ENCODE data around the gene SV2B.

- TF ChIP-seq CTCF (IDR thresholded peaks at IDR 0.05) (no peak), POLR2A (IDR thresholded peaks at IDR 0.05) (no peak)
Measured at GRCh38 chr15:91270747-91271146, 170.7 kb downstream of the SV2B start.

All from adrenal gland (tissue), 5 donors.